ENCODE measurements around the gene EEF1A2.

DNA sequence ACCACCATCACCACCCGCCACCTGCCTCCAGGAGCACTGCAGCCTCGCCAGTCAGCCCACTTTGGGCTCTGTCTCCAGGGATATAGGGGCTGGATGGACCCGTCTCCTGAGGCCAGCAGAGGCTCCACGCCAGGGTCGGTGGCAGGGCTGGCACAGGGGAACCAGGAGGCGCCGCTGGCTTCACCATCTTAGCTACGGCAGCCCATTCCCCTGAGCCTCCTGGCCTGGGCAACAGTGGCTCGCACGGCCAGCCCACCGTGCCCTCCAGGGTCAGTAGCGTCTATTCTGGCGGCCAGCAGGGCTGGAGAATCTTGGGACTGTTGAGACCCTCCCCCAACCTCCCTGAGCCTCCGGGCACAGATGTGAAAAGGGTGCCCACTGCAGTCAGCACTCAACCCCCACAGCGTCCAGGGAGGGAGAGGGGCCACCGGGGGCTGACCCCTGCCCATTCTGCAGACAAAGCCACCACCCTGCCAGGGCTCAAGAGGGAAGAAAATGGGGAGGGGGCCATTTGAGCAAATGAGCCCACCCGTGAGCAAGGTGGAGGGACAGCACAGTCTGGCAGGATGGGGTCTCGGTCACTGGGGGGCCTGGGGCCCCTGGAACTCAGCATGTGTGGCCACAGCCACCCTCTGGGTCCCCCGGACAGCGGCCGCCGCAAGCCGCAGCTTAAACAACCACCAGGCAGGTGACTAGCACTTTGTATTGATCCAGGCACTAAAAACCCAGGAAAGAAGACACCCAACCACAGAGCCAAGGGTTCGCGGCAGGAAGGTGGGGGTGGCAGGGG is 55.1 kb downstream of the EEF1A2 start:
- no peak for TF ChIP-seq JUND (IDR thresholded peaks at IDR 0.05)
- TF ChIP-seq, protein P1, sequence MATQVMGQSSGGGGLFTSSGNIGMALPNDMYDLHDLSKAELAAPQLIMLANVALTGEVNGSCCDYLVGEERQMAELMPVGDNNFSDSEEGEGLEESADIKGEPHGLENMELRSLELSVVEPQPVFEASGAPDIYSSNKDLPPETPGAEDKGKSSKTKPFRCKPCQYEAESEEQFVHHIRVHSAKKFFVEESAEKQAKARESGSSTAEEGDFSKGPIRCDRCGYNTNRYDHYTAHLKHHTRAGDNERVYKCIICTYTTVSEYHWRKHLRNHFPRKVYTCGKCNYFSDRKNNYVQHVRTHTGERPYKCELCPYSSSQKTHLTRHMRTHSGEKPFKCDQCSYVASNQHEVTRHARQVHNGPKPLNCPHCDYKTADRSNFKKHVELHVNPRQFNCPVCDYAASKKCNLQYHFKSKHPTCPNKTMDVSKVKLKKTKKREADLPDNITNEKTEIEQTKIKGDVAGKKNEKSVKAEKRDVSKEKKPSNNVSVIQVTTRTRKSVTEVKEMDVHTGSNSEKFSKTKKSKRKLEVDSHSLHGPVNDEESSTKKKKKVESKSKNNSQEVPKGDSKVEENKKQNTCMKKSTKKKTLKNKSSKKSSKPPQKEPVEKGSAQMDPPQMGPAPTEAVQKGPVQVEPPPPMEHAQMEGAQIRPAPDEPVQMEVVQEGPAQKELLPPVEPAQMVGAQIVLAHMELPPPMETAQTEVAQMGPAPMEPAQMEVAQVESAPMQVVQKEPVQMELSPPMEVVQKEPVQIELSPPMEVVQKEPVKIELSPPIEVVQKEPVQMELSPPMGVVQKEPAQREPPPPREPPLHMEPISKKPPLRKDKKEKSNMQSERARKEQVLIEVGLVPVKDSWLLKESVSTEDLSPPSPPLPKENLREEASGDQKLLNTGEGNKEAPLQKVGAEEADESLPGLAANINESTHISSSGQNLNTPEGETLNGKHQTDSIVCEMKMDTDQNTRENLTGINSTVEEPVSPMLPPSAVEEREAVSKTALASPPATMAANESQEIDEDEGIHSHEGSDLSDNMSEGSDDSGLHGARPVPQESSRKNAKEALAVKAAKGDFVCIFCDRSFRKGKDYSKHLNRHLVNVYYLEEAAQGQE (IDR thresholded peaks at IDR 0.05), result no peak
- TF ChIP-seq, protein P2, sequence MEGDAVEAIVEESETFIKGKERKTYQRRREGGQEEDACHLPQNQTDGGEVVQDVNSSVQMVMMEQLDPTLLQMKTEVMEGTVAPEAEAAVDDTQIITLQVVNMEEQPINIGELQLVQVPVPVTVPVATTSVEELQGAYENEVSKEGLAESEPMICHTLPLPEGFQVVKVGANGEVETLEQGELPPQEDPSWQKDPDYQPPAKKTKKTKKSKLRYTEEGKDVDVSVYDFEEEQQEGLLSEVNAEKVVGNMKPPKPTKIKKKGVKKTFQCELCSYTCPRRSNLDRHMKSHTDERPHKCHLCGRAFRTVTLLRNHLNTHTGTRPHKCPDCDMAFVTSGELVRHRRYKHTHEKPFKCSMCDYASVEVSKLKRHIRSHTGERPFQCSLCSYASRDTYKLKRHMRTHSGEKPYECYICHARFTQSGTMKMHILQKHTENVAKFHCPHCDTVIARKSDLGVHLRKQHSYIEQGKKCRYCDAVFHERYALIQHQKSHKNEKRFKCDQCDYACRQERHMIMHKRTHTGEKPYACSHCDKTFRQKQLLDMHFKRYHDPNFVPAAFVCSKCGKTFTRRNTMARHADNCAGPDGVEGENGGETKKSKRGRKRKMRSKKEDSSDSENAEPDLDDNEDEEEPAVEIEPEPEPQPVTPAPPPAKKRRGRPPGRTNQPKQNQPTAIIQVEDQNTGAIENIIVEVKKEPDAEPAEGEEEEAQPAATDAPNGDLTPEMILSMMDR (IDR thresholded peaks at IDR 0.05; ENCODE audit: low read depth, low read length, missing input control), result no peak
- TF ChIP-seq RAD21 (IDR thresholded peaks at IDR 0.05), result no peak
- TF ChIP-seq, protein P3, sequence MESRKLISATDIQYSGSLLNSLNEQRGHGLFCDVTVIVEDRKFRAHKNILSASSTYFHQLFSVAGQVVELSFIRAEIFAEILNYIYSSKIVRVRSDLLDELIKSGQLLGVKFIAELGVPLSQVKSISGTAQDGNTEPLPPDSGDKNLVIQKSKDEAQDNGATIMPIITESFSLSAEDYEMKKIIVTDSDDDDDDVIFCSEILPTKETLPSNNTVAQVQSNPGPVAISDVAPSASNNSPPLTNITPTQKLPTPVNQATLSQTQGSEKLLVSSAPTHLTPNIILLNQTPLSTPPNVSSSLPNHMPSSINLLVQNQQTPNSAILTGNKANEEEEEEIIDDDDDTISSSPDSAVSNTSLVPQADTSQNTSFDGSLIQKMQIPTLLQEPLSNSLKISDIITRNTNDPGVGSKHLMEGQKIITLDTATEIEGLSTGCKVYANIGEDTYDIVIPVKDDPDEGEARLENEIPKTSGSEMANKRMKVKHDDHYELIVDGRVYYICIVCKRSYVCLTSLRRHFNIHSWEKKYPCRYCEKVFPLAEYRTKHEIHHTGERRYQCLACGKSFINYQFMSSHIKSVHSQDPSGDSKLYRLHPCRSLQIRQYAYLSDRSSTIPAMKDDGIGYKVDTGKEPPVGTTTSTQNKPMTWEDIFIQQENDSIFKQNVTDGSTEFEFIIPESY (IDR thresholded peaks at IDR 0.05), result no peak
- TF ChIP-seq EGR1 (IDR thresholded peaks at IDR 0.05; ENCODE audit: low read depth in 2 of 2), result no peak
- no peak for TF ChIP-seq HNF4G (IDR thresholded peaks at IDR 0.05)
- TF ChIP-seq, protein P4, sequence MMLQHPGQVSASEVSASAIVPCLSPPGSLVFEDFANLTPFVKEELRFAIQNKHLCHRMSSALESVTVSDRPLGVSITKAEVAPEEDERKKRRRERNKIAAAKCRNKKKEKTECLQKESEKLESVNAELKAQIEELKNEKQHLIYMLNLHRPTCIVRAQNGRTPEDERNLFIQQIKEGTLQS (IDR thresholded peaks at IDR 0.05), result no peak
